Measurements from ENCODE around the gene DNAJC28. TPM values are rescaled to one million over a fixed set of nuclear protein-coding genes. Genes with fewer than 3 reads are reported as not detected.

DNAJC28 gene
- total RNA-seq, 1 experiment from 2014 or later: 3.4 TPM

- Histone ChIP-seq H2BK12ac (ENCODE audit: insufficient read length, low read depth, low read length) (no peak overlapping the region), H3K9me3 (ENCODE audit: control insufficient read depth, low read depth, low read length) (no peaks in the 10 kb centered on the region), H2BK15ac (ENCODE audit: low read depth, low read length) (no peak overlapping the region), H3K56ac (ENCODE audit: insufficient read length, low read depth, low read length) (no peak overlapping the region), H3K4me1 (ENCODE audit: insufficient read depth, low read length) (no peaks in the 10 kb centered on the region), H3K14ac (ENCODE audit: insufficient read depth, low read length) (no peak overlapping the region), H2BK120ac (ENCODE audit: low read depth, low read length, poor library complexity, severe bottlenecking) (no peak overlapping the region), H3K23ac (ENCODE audit: insufficient read length, low read depth, low read length) (no peak overlapping the region), H2AFZ (ENCODE audit: low read length) (no peak overlapping the region), H4K5ac (ENCODE audit: insufficient read length, low read depth, low read length) (no peak overlapping the region), H3T11ph (ENCODE audit: low read length) (no peak overlapping the region), H4K91ac (ENCODE audit: insufficient read length, low read depth, low read length) (no peak overlapping the region), H3K4me2 (ENCODE audit: insufficient read depth, insufficient read length, low read length) (no peak overlapping the region), H3K9ac (ENCODE audit: extremely low read depth, insufficient read length, low read length) (no peak overlapping the region), H2BK5ac (ENCODE audit: insufficient read length, low read length) (no peak overlapping the region), H3K4ac (ENCODE audit: low read depth, low read length) (no peak overlapping the region), H3K27ac (ENCODE audit: insufficient read length, low read depth, low read length) (no peak overlapping the region), H2BK20ac (ENCODE audit: low read depth, low read length, poor library complexity, severe bottlenecking) (no peak overlapping the region), H4K20me1 (ENCODE audit: control insufficient read depth, insufficient read depth, insufficient read length) (no peaks in the 10 kb centered on the region), H3K18ac (ENCODE audit: insufficient read length, low read depth, low read length) (no peak overlapping the region), H4K8ac (replicated peaks; ENCODE audit: insufficient read length, low read depth, low read length) (no peak overlapping the region), H3K23me2 (ENCODE audit: insufficient read length, low read depth, low read length, poor library complexity, severe bottlenecking) (no peaks in the 10 kb centered on the region), H3K79me1 (ENCODE audit: insufficient read depth, low read depth, low read length, poor library complexity, severe bottlenecking) (no peaks in the 10 kb centered on the region), H3K79me2 (ENCODE audit: insufficient read depth, low read length) (no peaks in the 10 kb centered on the region), H2AK5ac (ENCODE audit: insufficient read length, low read length) (no peak overlapping the region), H3K27me3 (ENCODE audit: insufficient read depth, low read length) (no peaks in the 10 kb centered on the region)
- Mint-ChIP-seq H3K4me3 (no peak overlapping the region), H3K36me3 (ENCODE audit: insufficient read depth in 1 of 3, low read depth in 3 of 3) (peaks cover 0 to 5% (median 2%) of the 10 kb centered on the region in 3 experiments; a peak in 5 of 7 replicates), H3K27me3 (ENCODE audit: low read depth) (no peaks in the 10 kb centered on the region), H3K4me1 (no peaks in the 10 kb centered on the region), H3K27ac (no peak overlapping the region), H3K9me3 (no peaks in the 10 kb centered on the region)
- no peak for TF ChIP-seq CTCF (conservative IDR thresholded peaks at IDR 0.05)
- no CpG with 5 or more reads among the region's 3 CpGs for WGBS (ENCODE audit: extremely low coverage, insufficient read length, low lambda C conversion rate)
- DNase-seq: no peak
Observed at GRCh38 chr21:33458861-33459260, 32.7 kb downstream of the DNAJC28 start.
